Ishikawa (cell line): ENCODE results near the gene SRC.

Source experiments
- CEBPB ChIP-seq: IDR thresholded peaks from 2 replicates; pipeline ENCODE4 v1.6.1; 2012
- EGR1 ChIP-seq: IDR thresholded peaks from 2 replicates; pipeline ENCODE4 v1.6.1; 2012
- EP300 ChIP-seq: IDR thresholded peaks from 2 replicates; pipeline ENCODE4 v1.6.1; 2012; ENCODE audit warnings: borderline replicate concordance
- FOXM1 ChIP-seq: IDR thresholded peaks from 2 replicates; pipeline ENCODE4 v1.6.1; 2012; ENCODE audit warnings: low read depth, borderline replicate concordance
- MAX ChIP-seq: IDR thresholded peaks from 2 replicates; pipeline ENCODE4 v1.6.1; 2012
- NFIC ChIP-seq: IDR thresholded peaks from 2 replicates; pipeline ENCODE4 v1.6.1; 2012
- RAD21 ChIP-seq: IDR thresholded peaks from 2 replicates; pipeline ENCODE4 v1.6.1; 2012; ENCODE audit warnings: low read depth
- REST ChIP-seq: IDR thresholded peaks from 2 replicates; pipeline ENCODE4 v1.6.1; 2012; ENCODE audit warnings: low read depth, mild to moderate bottlenecking
- TAF1 ChIP-seq: IDR thresholded peaks from 2 replicates; pipeline ENCODE4 v1.6.1; 2012; ENCODE audit warnings: low read depth, mild to moderate bottlenecking
- TEAD4 ChIP-seq: IDR thresholded peaks from 2 replicates; pipeline ENCODE4 v1.6.1; 2012
- USF1 ChIP-seq: IDR thresholded peaks from 2 replicates; pipeline ENCODE4 v1.6.1; 2012
- YY1 ChIP-seq: IDR thresholded peaks from 2 replicates; pipeline ENCODE4 v1.6.1; 2012; ENCODE audit warnings: low read depth
- ZBTB7A ChIP-seq: IDR thresholded peaks from 2 replicates; pipeline ENCODE4 v1.6.1; 2012; ENCODE audit warnings: low read depth

GRCh38 chr20:37378785-37379598, 33.1 kb downstream of the SRC start:
- TF ChIP-seq CEBPB, result no peak
- no peak for TF ChIP-seq YY1
- TF ChIP-seq FOXM1, result no peak
- TF ChIP-seq TEAD4, result no peak
- no peak for TF ChIP-seq RAD21
- TF ChIP-seq REST, result no peak
- TF ChIP-seq TAF1, result no peak
- no peak for TF ChIP-seq EP300
- no peak for TF ChIP-seq ZBTB7A
- TF ChIP-seq EGR1, result no peak
- no peak for TF ChIP-seq NFIC
- TF ChIP-seq MAX, result no peak
- no peak for TF ChIP-seq USF1
